K562 (cell line): ENCODE data around the gene AMDHD1. TPM values are rescaled to one million over a fixed set of nuclear protein-coding genes. Genes with fewer than 3 reads are reported as not detected.
A peak's percentile ranks its signal among the peaks of the same experiment; 100 is the strongest.

ENCODE experiments used
- ATAC-seq: fragments of 200-7000 bp; cut with Tn5 transposase; 3 replicates; pipeline ENCODE4 v1.9.1; 2020; ENCODE audit warnings: moderate library complexity
- BruUV-seq: library from RNA; stranded (reverse); fragments of 400-500 nt; replicated peaks from 2 replicates; lab custom pipeline; 2021; lab: Mats Ljungman, UMichigan
- CTCF ChIA-PET: fragments of 300-600 bp; formaldehyde crosslinking; extraction: SDS; loops from one replicate; lab custom pipeline; 2021; ENCODE audit warnings: low intra/inter-chr PET ratio; lab: Yijun Ruan, JAX
- POLR2A ChIA-PET: fragments of 300-600, 350-650 bp; sonication (Branson Sonifier 250); formaldehyde crosslinking; extraction: SDS; loops from one replicate; lab custom pipeline; 2021; ENCODE audit warnings: antibody characterized with exemption, inconsistent platforms; lab: Yijun Ruan, JAX
- DNase-seq, 4 experiments: peaks; one replicate each; pipeline versions ENCODE4 v3.0.0 to v3.0.0-alpha.2; 2011 to 2018; ENCODE audit warnings: low spot score in 3 of 4, mixed read lengths in 3 of 4; ENCODE audit errors: extremely low read depth in 1 of 4
- FAIRE-seq: peaks from 2 replicates; lab custom pipeline; 2011; peaks lifted over from hg19 to GRCh38; lab: Jason Lieb, UNC
- H2AFZ ChIP-seq: 2 replicates; pipeline ENCODE4 v1.6.0; 2011; ENCODE audit warnings: low read depth, low read length, control low read depth, inconsistent platforms
- H3K27ac ChIP-seq: fragments of 200-600 bp; 3 replicates; pipeline ENCODE4 v1.8.0; 2011; ENCODE audit warnings: low read depth, mild to moderate bottlenecking, control low read depth, inconsistent platforms, low read length, moderate library complexity, mixed read lengths; ENCODE audit errors: extremely low read depth
- H3K27me3 ChIP-seq, 2 experiments: fragments of 300-600 bp in 1 of 2; 2 replicates in 1 of 2; 3 replicates in 1 of 2; pipeline versions ENCODE4 v1.6.0 to v1.8.0; 2011; ENCODE audit warnings: inconsistent platforms in 2 of 2, low read length in 2 of 2, mild to moderate bottlenecking in 1 of 2, mixed read lengths in 1 of 2, moderate library complexity in 1 of 2; ENCODE audit not compliant: control insufficient read depth in 2 of 2, insufficient read depth in 2 of 2
- H3K36me3 ChIP-seq: fragments of 300-600 bp; 3 replicates; pipeline ENCODE4 v1.8.0; 2011; ENCODE audit warnings: mild to moderate bottlenecking, low read length, inconsistent platforms; ENCODE audit not compliant: control insufficient read depth, insufficient read depth
- H3K4me1 ChIP-seq, 2 experiments: fragments of 200-600 bp in 1 of 2; replicated peaks in 1 of 2; 2 replicates in 1 of 2; 3 replicates in 1 of 2; pipeline versions ENCODE4 v1.5.1 to v1.8.0; 2011; ENCODE audit warnings: inconsistent platforms in 2 of 2, low read length in 2 of 2, mild to moderate bottlenecking in 1 of 2, mixed read lengths in 1 of 2, moderate library complexity in 1 of 2; ENCODE audit not compliant: control insufficient read depth in 2 of 2, insufficient read depth in 2 of 2
- H3K4me2 ChIP-seq: 2 replicates; pipeline ENCODE4 v1.6.1; 2011; ENCODE audit warnings: low read length, control low read depth, inconsistent platforms, mixed read lengths; ENCODE audit not compliant: insufficient read depth
- H3K4me3 ChIP-seq: fragments of 200-600 bp; sonication (generic), shearing (Covaris generic); 2 replicates; pipeline ENCODE4 v1.5.1; 2016; ENCODE audit warnings: control low read depth, inconsistent platforms
- H3K79me2 ChIP-seq: fragments of 200-600 bp; 3 replicates; pipeline ENCODE4 v1.8.0; 2011; ENCODE audit warnings: low read length, inconsistent platforms; ENCODE audit not compliant: control insufficient read depth, insufficient read depth
- H3K9ac ChIP-seq, 2 experiments: 2 replicates each; pipeline versions ENCODE4 v1.6.0 to v1.6.1; 2011; ENCODE audit warnings: low read depth in 2 of 2, low read length in 2 of 2, control low read depth in 1 of 2, inconsistent platforms in 1 of 2, mild to moderate bottlenecking in 1 of 2, mixed read lengths in 1 of 2; ENCODE audit not compliant: insufficient read depth in 1 of 2
- H3K9me1 ChIP-seq: one replicate; pipeline ENCODE4 v1.6.0; 2011; ENCODE audit warnings: inconsistent platforms, mild to moderate bottlenecking, low read length, moderate library complexity; ENCODE audit not compliant: control insufficient read depth, insufficient read depth
- H3K9me3 ChIP-seq: replicated peaks from 2 replicates; pipeline ENCODE4 v1.5.1; 2011; ENCODE audit warnings: low read depth, low read length, inconsistent platforms; ENCODE audit not compliant: control insufficient read depth, insufficient read depth
- H4K20me1 ChIP-seq: replicated peaks from 2 replicates; pipeline ENCODE4 v1.6.1; 2011; ENCODE audit warnings: low read length, inconsistent platforms, mixed read lengths; ENCODE audit not compliant: control insufficient read depth, insufficient read depth
- PCBP1 ChIP-seq: fragments of 200-400 bp; formaldehyde crosslinking; IDR thresholded peaks from 2 replicates; pipeline ENCODE4 v1.6.1; 2018; ENCODE audit warnings: mild to moderate bottlenecking, low read depth, low read length; ENCODE audit not compliant: poor library complexity, severe bottlenecking
- PCBP2 ChIP-seq: fragments of 200-400 bp; formaldehyde crosslinking; IDR thresholded peaks from 2 replicates; pipeline ENCODE4 v1.6.1; 2018; ENCODE audit warnings: low read length, low read depth, mild to moderate bottlenecking, moderate library complexity; ENCODE audit not compliant: poor library complexity, severe bottlenecking
- in situ Hi-C: fragments of 300-500 bp; cut with MboI; formaldehyde crosslinking; loops from 4 replicates; pipeline ENCODE4 v1.15.0; 2018; ENCODE audit warnings: inconsistent platforms, mixed read lengths
- intact Hi-C: fragments of 100-400 bp; cut with micrococcal nuclease; formaldehyde crosslinking; loops from 2 replicates; pipeline ENCODE4 v1.14.2; 2022
- polyA plus RNA-seq, 8 experiments: library from polyadenylated mRNA; depleted of rRNA in 4 of 8; stranded (reverse) in 5 of 8; unstranded in 3 of 8; fragments of >200 nt; fragmentation: Nextera tagmentation in 2 of 8; fragmentation: Illumina TruSeq in 1 of 8; extraction: Ambion mirVana in 2 of 8; extraction: Trizol in 1 of 8; gene quantifications; 2 replicates each; pipeline versions ENCODE4 v1.2.1 to v1.2.3, GENCODE V29; 2011 to 2014; ENCODE audit warnings: inconsistent platforms in 1 of 8, missing spikeins in 1 of 8
- total RNA-seq, 7 experiments: library from RNA; depleted of rRNA in 6 of 7; stranded (reverse); fragments of >200 nt in 6 of 7; fragmentation: Illumina TruSeq in 2 of 7; extraction: Trizol in 2 of 7; gene quantifications; 2 replicates each; pipeline versions ENCODE4 v1.2.1 to v1.2.3, GENCODE V29; 2011 to 2021; ENCODE audit warnings: low replicate concordance in 1 of 7
- TF ChIP-seq, protein P1 (sequence below): fragments of 250-450 bp; sonication (Bioruptor Pico); IDR thresholded peaks from 2 replicates; pipeline ENCODE4 v1.4.0; 2020; ENCODE audit warnings: mild to moderate bottlenecking, moderate library complexity
- TF ChIP-seq, protein P2 (sequence below): IDR thresholded peaks from 3 replicates; pipeline ENCODE4 v1.6.1; 2011; ENCODE audit warnings: borderline replicate concordance, mild to moderate bottlenecking, moderate library complexity; ENCODE audit not compliant: insufficient read length; ENCODE audit errors: extremely low read depth

Gene AMDHD1
- total and polyA plus RNA-seq, 9 of the 15 experiments (the other 6 are each of a cell fraction or from before 2014, with no cell fraction given) = not detected

DNA sequence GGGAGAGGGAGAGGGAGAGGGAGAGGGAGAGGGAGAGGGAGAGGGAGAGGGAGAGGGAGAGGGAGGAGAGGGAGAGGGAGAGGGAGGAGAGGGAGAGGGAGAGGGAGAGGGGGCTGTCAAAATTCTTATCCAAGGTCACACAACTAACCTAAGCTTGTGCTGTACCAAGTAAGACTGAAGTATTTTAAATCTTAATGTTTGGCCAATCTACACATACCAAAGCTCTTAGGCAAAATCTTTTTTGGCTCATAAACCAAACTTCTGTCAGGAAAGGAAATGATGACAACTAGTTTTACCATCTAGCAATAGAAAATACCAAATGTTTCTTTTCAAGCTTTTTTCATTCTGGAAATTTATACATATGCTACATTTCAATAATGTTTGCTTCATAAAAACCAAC lies 34.6 kb upstream of the AMDHD1 start:
- Histone ChIP-seq H4K20me1 (no peaks in the 10 kb centered on the region), H3K9me3 (no peaks in the 10 kb centered on the region), H3K36me3 (no peaks in the 10 kb centered on the region), H3K27ac (no peak overlapping the region), H3K9ac (no peak overlapping the region), H3K4me3 (no peak overlapping the region), H3K27me3 (no peaks in the 10 kb centered on the region; a peak in 1 of 5 replicates), H3K79me2 (no peaks in the 10 kb centered on the region), H3K4me1 (no peaks in the 10 kb centered on the region), H2AFZ (no peak overlapping the region), H3K4me2 (no peak overlapping the region), H3K9me1 (no peaks in the 10 kb centered on the region)
- TF ChIP-seq PCBP2 = peak; percentile 61
- TF ChIP-seq, protein P1, sequence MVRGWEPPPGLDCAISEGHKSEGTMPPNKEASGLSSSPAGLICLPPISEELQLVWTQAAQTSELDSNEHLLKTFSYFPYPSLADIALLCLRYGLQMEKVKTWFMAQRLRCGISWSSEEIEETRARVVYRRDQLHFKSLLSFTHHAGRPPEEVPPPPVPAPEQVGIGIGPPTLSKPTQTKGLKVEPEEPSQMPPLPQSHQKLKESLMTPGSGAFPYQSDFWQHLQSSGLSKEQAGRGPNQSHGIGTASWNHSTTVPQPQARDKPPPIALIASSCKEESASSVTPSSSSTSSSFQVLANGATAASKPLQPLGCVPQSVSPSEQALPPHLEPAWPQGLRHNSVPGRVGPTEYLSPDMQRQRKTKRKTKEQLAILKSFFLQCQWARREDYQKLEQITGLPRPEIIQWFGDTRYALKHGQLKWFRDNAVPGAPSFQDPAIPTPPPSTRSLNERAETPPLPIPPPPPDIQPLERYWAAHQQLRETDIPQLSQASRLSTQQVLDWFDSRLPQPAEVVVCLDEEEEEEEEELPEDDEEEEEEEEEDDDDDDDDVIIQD = no peak
- TF ChIP-seq, protein P2, sequence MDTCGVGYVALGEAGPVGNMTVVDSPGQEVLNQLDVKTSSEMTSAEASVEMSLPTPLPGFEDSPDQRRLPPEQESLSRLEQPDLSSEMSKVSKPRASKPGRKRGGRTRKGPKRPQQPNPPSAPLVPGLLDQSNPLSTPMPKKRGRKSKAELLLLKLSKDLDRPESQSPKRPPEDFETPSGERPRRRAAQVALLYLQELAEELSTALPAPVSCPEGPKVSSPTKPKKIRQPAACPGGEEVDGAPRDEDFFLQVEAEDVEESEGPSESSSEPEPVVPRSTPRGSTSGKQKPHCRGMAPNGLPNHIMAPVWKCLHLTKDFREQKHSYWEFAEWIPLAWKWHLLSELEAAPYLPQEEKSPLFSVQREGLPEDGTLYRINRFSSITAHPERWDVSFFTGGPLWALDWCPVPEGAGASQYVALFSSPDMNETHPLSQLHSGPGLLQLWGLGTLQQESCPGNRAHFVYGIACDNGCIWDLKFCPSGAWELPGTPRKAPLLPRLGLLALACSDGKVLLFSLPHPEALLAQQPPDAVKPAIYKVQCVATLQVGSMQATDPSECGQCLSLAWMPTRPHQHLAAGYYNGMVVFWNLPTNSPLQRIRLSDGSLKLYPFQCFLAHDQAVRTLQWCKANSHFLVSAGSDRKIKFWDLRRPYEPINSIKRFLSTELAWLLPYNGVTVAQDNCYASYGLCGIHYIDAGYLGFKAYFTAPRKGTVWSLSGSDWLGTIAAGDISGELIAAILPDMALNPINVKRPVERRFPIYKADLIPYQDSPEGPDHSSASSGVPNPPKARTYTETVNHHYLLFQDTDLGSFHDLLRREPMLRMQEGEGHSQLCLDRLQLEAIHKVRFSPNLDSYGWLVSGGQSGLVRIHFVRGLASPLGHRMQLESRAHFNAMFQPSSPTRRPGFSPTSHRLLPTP = no peak
- peak; percentile 65 for TF ChIP-seq PCBP1
- no TSS peak for BruUV-seq
- intact Hi-C loops = no loop called here
- FAIRE-seq = no peak
- ChIA-PET CTCF (no interaction called here), POLR2A (no interaction called here)
- DNase-seq = no peak
- no peak for ATAC-seq
- in situ Hi-C loops = no loop called here
